Activated T-cell treated with anti-CD3 and anti-CD28 coated beads for 1 hour (primary cell): ENCODE results near the gene UBC.
"Not testable (repeated sequence)": the region's sequence is repeated elsewhere in the genome, so short reads cannot be mapped to it uniquely, and the experiment has no call there.

Experiments used
- DNase-seq: peaks from one replicate; pipeline ENCODE4 v3.0.0-alpha.2; 2020; ENCODE audit warnings: low read depth

Gene UBC

GRCh38 chr12:124915239-124916236 lies 1.1 kb upstream of the UBC start:
- peak; percentile 22 for DNase-seq

GRCh38 chr12:124913474-124914391 lies 717 bp downstream of the UBC start:
- peak; percentile 88 for DNase-seq

- DNase-seq, result not testable (repeated sequence)
Observed at GRCh38 chr12:124912529-124913287, 1.7 kb downstream of the UBC start.

- not testable (repeated sequence) for DNase-seq
Observed at GRCh38 chr12:124911521-124911920, 2.9 kb downstream of the UBC start.

GRCh38 chr12:124910561-124911478 lies 3.6 kb downstream of the UBC start:
- no peak for DNase-seq

GRCh38 chr12:124909831-124910560 lies 4.5 kb downstream of the UBC start:
- no peak for DNase-seq

- peak; percentile 80 for DNase-seq
Observed at GRCh38 chr12:124906606-124907261, 7.7 kb downstream of the UBC start.

GRCh38 chr12:124904306-124905098 lies 9.9 kb downstream of the UBC start:
- no peak for DNase-seq

GRCh38 chr12:124902916-124903315 lies 11.5 kb downstream of the UBC start:
- DNase-seq, result no peak

- DNase-seq, result no peak
Observed at GRCh38 chr12:124901003-124901402, 13.4 kb downstream of the UBC start.

GRCh38 chr12:124900345-124900795 lies 14.1 kb downstream of the UBC start:
- not testable (repeated sequence) for DNase-seq

- DNase-seq, result no peak
Observed at GRCh38 chr12:124898923-124899294, 15.5 kb downstream of the UBC start.

- peak; percentile 48 for DNase-seq
Observed at GRCh38 chr12:124898200-124898922, 16.1 kb downstream of the UBC start.

GRCh38 chr12:124896461-124896860 lies 18.0 kb downstream of the UBC start:
- no peak for DNase-seq

- DNase-seq, result no peak
Observed at GRCh38 chr12:124893792-124894516, 20.5 kb downstream of the UBC start.

- no peak for DNase-seq
Observed at GRCh38 chr12:124888260-124888659, 26.2 kb downstream of the UBC start.

GRCh38 chr12:124887766-124888165 lies 26.7 kb downstream of the UBC start:
- DNase-seq, result not testable (repeated sequence)
